ENCODE results near the gene CRABP2.

DNA sequence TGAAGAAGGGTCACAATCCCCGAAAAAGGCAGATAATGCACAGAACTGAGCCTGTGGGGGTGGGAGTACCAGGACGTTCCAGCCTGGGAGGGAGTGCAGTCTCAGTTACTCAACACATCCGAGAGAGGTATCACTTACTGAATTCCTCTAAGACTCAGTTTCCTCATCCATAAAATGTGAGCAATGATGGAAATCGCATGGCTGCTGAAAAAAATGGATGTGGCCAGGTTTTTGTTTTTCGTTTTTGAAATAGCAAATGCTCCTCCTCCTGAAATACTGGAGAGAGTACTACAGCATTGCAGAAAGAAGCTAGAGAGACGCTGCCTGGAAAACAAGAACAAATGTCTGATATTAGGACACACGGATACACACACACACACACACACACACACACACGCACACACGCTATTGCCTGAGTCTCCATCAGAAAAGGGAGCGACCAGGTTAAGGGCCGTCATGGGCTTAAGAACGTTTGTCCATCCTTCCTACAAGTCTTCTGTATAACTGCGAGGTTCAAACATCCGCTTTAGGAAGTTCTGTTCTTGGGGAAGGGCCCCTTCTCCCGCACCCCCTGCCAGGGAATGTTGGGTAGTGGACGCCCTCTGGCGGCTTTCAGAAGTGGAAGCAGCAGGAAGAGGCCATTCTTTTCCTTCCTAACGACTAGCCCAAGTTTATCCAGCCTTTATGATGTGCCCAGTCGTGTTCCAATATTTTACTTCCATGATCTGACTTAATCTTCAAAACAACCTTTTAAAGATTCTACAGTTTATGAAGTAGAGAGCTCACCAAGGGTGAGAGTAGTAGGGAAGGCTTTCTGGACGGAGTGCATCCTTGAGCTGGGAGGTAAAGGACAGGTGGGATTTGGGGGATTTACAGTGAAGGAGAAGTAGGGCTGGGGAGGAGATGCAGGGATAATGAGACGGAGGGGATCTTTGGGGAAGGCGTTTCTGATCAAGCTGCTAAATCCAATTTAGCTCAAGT lies 27.5 kb downstream of the CRABP2 start:
- TF ChIP-seq MAFK (IDR thresholded peaks at IDR 0.05; ENCODE audit: low read depth, low read length) (no peak), USF2 (IDR thresholded peaks at IDR 0.05; ENCODE audit: low read depth, low read length) (no peak), RAD21 (IDR thresholded peaks at IDR 0.05; ENCODE audit: low read length) (peak; percentile 96), RFX5 (IDR thresholded peaks at IDR 0.05; ENCODE audit: low read depth, low read length) (no peak), BHLHE40 (IDR thresholded peaks at IDR 0.05; ENCODE audit: low read depth, low read length) (no peak)
- TF ChIP-seq, protein P1, sequence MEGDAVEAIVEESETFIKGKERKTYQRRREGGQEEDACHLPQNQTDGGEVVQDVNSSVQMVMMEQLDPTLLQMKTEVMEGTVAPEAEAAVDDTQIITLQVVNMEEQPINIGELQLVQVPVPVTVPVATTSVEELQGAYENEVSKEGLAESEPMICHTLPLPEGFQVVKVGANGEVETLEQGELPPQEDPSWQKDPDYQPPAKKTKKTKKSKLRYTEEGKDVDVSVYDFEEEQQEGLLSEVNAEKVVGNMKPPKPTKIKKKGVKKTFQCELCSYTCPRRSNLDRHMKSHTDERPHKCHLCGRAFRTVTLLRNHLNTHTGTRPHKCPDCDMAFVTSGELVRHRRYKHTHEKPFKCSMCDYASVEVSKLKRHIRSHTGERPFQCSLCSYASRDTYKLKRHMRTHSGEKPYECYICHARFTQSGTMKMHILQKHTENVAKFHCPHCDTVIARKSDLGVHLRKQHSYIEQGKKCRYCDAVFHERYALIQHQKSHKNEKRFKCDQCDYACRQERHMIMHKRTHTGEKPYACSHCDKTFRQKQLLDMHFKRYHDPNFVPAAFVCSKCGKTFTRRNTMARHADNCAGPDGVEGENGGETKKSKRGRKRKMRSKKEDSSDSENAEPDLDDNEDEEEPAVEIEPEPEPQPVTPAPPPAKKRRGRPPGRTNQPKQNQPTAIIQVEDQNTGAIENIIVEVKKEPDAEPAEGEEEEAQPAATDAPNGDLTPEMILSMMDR (conservative IDR thresholded peaks at IDR 0.05; ENCODE audit: low read depth, low read length) = peak; percentile 98
